Activated CD4-positive, alpha-beta T cell treated with anti-CD3 and anti-CD28 coated beads, Interleukin-2, amount 10 ng/mL, durations not matched to agents 7 days and 5 days (primary cell): Measurements from ENCODE around the gene RRP15. TPM values are rescaled to one million over a fixed set of nuclear protein-coding genes. Genes with fewer than 3 reads are reported as not detected.

Source experiments
- CTCF ChIA-PET: fragments of 350-600 bp; sonication (Branson Sonifier 250); formaldehyde crosslinking; loops from one replicate; lab custom pipeline; 2021; ENCODE audit warnings: antibody characterized with exemption; lab: Charles Lee
- POLR2A ChIA-PET: fragments of 350-600 bp; sonication (Branson Sonifier 250); formaldehyde crosslinking; loops from one replicate; lab custom pipeline; 2021; ENCODE audit warnings: antibody characterized with exemption; lab: Charles Lee
- DNase-seq: peaks from one replicate; pipeline ENCODE4 v3.0.0-alpha.2; 2020
- H3K27ac Mint-ChIP-seq: one replicate; pipeline ENCODE4 v1.8.0; 2021; ENCODE audit warnings: mild to moderate bottlenecking, moderate library complexity, mixed read lengths
- H3K27me3 Mint-ChIP-seq: one replicate; pipeline ENCODE4 v1.8.0; 2021; ENCODE audit warnings: mixed read lengths
- H3K36me3 Mint-ChIP-seq: one replicate; pipeline ENCODE4 v1.8.0; 2021; ENCODE audit warnings: low read depth, mixed read lengths
- H3K4me1 Mint-ChIP-seq: one replicate; pipeline ENCODE4 v1.8.0; 2021; ENCODE audit warnings: mixed read lengths
- H3K4me3 Mint-ChIP-seq: one replicate; pipeline ENCODE4 v1.8.0; 2021; ENCODE audit warnings: mild to moderate bottlenecking, moderate library complexity, mixed read lengths
- H3K9me3 Mint-ChIP-seq: one replicate; pipeline ENCODE4 v1.8.0; 2021; ENCODE audit warnings: mixed read lengths
- total RNA-seq, 2 experiments: library from RNA; stranded (reverse); gene quantifications; one replicate each; pipeline ENCODE4 v1.2.3, GENCODE V29; 2021

The RRP15 gene
- total RNA-seq, 2 experiments from 2014 or later: 14.0 to 18.0 TPM

GRCh38 chr1:218347336-218347722 lies 62.2 kb downstream of the RRP15 start:
- H3K27ac Mint-ChIP-seq: no peak overlapping the region
- no peaks in the 10 kb centered on the region for H3K36me3 Mint-ChIP-seq
- POLR2A ChIA-PET: no interaction called here
- peaks cover 49% of the 10 kb centered on the region for H3K27me3 Mint-ChIP-seq
- no peak for DNase-seq
- H3K4me1 Mint-ChIP-seq: peaks cover 9% of the 10 kb centered on the region
- CTCF ChIA-PET: no interaction called here
- H3K9me3 Mint-ChIP-seq: no peaks in the 10 kb centered on the region
- H3K4me3 Mint-ChIP-seq: no peak overlapping the region

- CTCF ChIA-PET: no interaction called here
- H3K36me3 Mint-ChIP-seq: no peaks in the 10 kb centered on the region
- H3K4me1 Mint-ChIP-seq: peaks cover 9% of the 10 kb centered on the region
- POLR2A ChIA-PET: no interaction called here
- peaks cover 49% of the 10 kb centered on the region for H3K27me3 Mint-ChIP-seq
- no peak overlapping the region for H3K27ac Mint-ChIP-seq
- H3K9me3 Mint-ChIP-seq: no peaks in the 10 kb centered on the region
- H3K4me3 Mint-ChIP-seq: no peak overlapping the region
- DNase-seq: no peak
These were observed 62.9 kb downstream of the RRP15 start for GRCh38 chr1:218347723-218348627.

GRCh38 chr1:218348628-218349071 lies 63.6 kb downstream of the RRP15 start:
- no peak for DNase-seq
- POLR2A ChIA-PET: no interaction called here
- Mint-ChIP-seq H3K4me3 (no peak overlapping the region), H3K4me1 (peaks cover 9% of the 10 kb centered on the region), H3K27me3 (peaks cover 49% of the 10 kb centered on the region), H3K36me3 (no peaks in the 10 kb centered on the region), H3K9me3 (no peaks in the 10 kb centered on the region), H3K27ac (no peak overlapping the region)
- CTCF ChIA-PET: no interaction called here

GRCh38 chr1:218349348-218350034 lies 64.4 kb downstream of the RRP15 start:
- no peak for DNase-seq
- peaks cover 52% of the 10 kb centered on the region for H3K27me3 Mint-ChIP-seq
- peaks cover 9% of the 10 kb centered on the region for H3K4me1 Mint-ChIP-seq
- H3K27ac Mint-ChIP-seq: no peak overlapping the region
- H3K36me3 Mint-ChIP-seq: no peaks in the 10 kb centered on the region
- no peaks in the 10 kb centered on the region for H3K9me3 Mint-ChIP-seq
- CTCF ChIA-PET: no interaction called here
- POLR2A ChIA-PET: no interaction called here
- no peak overlapping the region for H3K4me3 Mint-ChIP-seq

- ChIA-PET CTCF (no interaction called here), POLR2A (no interaction called here)
- no peaks in the 10 kb centered on the region for H3K9me3 Mint-ChIP-seq
- peaks cover 9% of the 10 kb centered on the region for H3K4me1 Mint-ChIP-seq
- no peaks in the 10 kb centered on the region for H3K36me3 Mint-ChIP-seq
- no peak overlapping the region for H3K4me3 Mint-ChIP-seq
- no peak for DNase-seq
- peaks cover 52% of the 10 kb centered on the region for H3K27me3 Mint-ChIP-seq
- no peak overlapping the region for H3K27ac Mint-ChIP-seq
These were observed 65.0 kb downstream of the RRP15 start for GRCh38 chr1:218350035-218350525.

GRCh38 chr1:218350801-218351266 lies 65.7 kb downstream of the RRP15 start:
- H3K36me3 Mint-ChIP-seq: no peaks in the 10 kb centered on the region
- CTCF ChIA-PET: no interaction called here
- peaks cover 52% of the 10 kb centered on the region for H3K27me3 Mint-ChIP-seq
- DNase-seq: no peak
- H3K4me1 Mint-ChIP-seq: peaks cover 9% of the 10 kb centered on the region
- H3K27ac Mint-ChIP-seq: no peak overlapping the region
- H3K4me3 Mint-ChIP-seq: peak overlapping the region; percentile 58
- POLR2A ChIA-PET: no interaction called here
- no peaks in the 10 kb centered on the region for H3K9me3 Mint-ChIP-seq

GRCh38 chr1:218351391-218352074 lies 66.4 kb downstream of the RRP15 start:
- Mint-ChIP-seq H3K9me3 (no peaks in the 10 kb centered on the region), H3K36me3 (no peaks in the 10 kb centered on the region), H3K27ac (no peak overlapping the region), H3K27me3 (peaks cover 45% of the 10 kb centered on the region), H3K4me3 (peak overlapping the region; percentile 58), H3K4me1 (peaks cover 9% of the 10 kb centered on the region)
- POLR2A ChIA-PET: no interaction called here
- peak; percentile 10 for DNase-seq
- CTCF ChIA-PET: no interaction called here

- CTCF ChIA-PET: no interaction called here
- no peaks in the 10 kb centered on the region for H3K36me3 Mint-ChIP-seq
These were observed 67.0 kb downstream of the RRP15 start for GRCh38 chr1:218352075-218352438.

GRCh38 chr1:218353656-218354055 lies 68.6 kb downstream of the RRP15 start:
- no peak for DNase-seq
- POLR2A ChIA-PET: no interaction called here

More at GRCh38 chr1:218352075-218352438, 67.0 kb downstream of the RRP15 start:
- Mint-ChIP-seq H3K4me3 (no peak overlapping the region), H3K27me3 (peaks cover 40% of the 10 kb centered on the region), H3K27ac (no peak overlapping the region), H3K9me3 (no peaks in the 10 kb centered on the region), H3K4me1 (peaks cover 9% of the 10 kb centered on the region)
- DNase-seq: no peak
- POLR2A ChIA-PET: no interaction called here

GRCh38 chr1:218355278-218355677 lies 70.2 kb downstream of the RRP15 start:
- ChIA-PET POLR2A (no interaction called here), CTCF (no interaction called here)
- Mint-ChIP-seq H3K4me1 (peaks cover 9% of the 10 kb centered on the region), H3K4me3 (no peak overlapping the region), H3K36me3 (no peaks in the 10 kb centered on the region), H3K27me3 (peaks cover 14% of the 10 kb centered on the region), H3K27ac (no peak overlapping the region), H3K9me3 (no peaks in the 10 kb centered on the region)
- DNase-seq: no peak

More at GRCh38 chr1:218353656-218354055, 68.6 kb downstream of the RRP15 start:
- CTCF ChIA-PET: no interaction called here
- H3K36me3 Mint-ChIP-seq: no peaks in the 10 kb centered on the region
- no peaks in the 10 kb centered on the region for H3K9me3 Mint-ChIP-seq
- H3K27me3 Mint-ChIP-seq: peaks cover 24% of the 10 kb centered on the region
- H3K4me3 Mint-ChIP-seq: no peak overlapping the region
- no peak overlapping the region for H3K27ac Mint-ChIP-seq
- peaks cover 9% of the 10 kb centered on the region for H3K4me1 Mint-ChIP-seq

- Mint-ChIP-seq H3K27ac (no peak overlapping the region), H3K9me3 (no peaks in the 10 kb centered on the region), H3K4me3 (no peak overlapping the region), H3K4me1 (no peaks in the 10 kb centered on the region), H3K36me3 (no peaks in the 10 kb centered on the region), H3K27me3 (peaks cover 8% of the 10 kb centered on the region)
- CTCF ChIA-PET: no interaction called here
- no peak for DNase-seq
- POLR2A ChIA-PET: no interaction called here
These were observed 72.3 kb downstream of the RRP15 start for GRCh38 chr1:218357211-218357892.

- no peak overlapping the region for H3K27ac Mint-ChIP-seq
- no peak overlapping the region for H3K4me3 Mint-ChIP-seq
- H3K4me1 Mint-ChIP-seq: no peaks in the 10 kb centered on the region
- peaks cover 8% of the 10 kb centered on the region for H3K27me3 Mint-ChIP-seq
- no peak for DNase-seq
- POLR2A ChIA-PET: no interaction called here
- CTCF ChIA-PET: no interaction called here
- no peaks in the 10 kb centered on the region for H3K36me3 Mint-ChIP-seq
- H3K9me3 Mint-ChIP-seq: no peaks in the 10 kb centered on the region
These were observed 72.8 kb downstream of the RRP15 start for GRCh38 chr1:218357893-218358232.
